Body of pancreas (tissue), 4 donors: Measurements from ENCODE around the gene DNAJC18.

Experiments used
- CTCF ChIP-seq, 7 experiments: fragments of 450-650 bp in 4 of 7; fragments of 200-600 bp in 3 of 7; sonication (generic) in 3 of 7; IDR thresholded peaks; one replicate each; pipeline ENCODE4 v1.5.1; 2016 to 2019; ENCODE audit warnings: antibody characterized with exemption in 7 of 7
- POLR2A ChIP-seq, 3 donors: fragments of 450-650 bp; IDR thresholded peaks; one replicate each; pipeline ENCODE4 v1.6.1; 2016; ENCODE audit warnings: antibody characterized with exemption in 3 of 3, mild to moderate bottlenecking in 2 of 3

- no peak for TF ChIP-seq CTCF (IDR thresholded peaks at IDR 0.05)
- TF ChIP-seq POLR2A (IDR thresholded peaks at IDR 0.05), result no peak
Measured at GRCh38 chr5:139456776-139457175, 17.5 kb upstream of the DNAJC18 start.
